NK-92 treated with Interleukin-12 subunit alpha and Interleukin-12 subunit beta, amount 100 ng/mL, for 24 hours (cell line): ENCODE results near the gene ARNT2.

Experiments
- DNase-seq: peaks from one replicate; lab custom pipeline; 2025; lab: John Stamatoyannopoulos, UW

Gene ARNT2

GRCh38 chr15:80594091-80594889, 190.1 kb downstream of the ARNT2 start:
- DNase-seq: no peak

GRCh38 chr15:80595396-80595795, 191.2 kb downstream of the ARNT2 start:
- no peak for DNase-seq

- DNase-seq: no peak
These were observed 192.4 kb downstream of the ARNT2 start for GRCh38 chr15:80596521-80596976.

GRCh38 chr15:80597076-80597475, 192.9 kb downstream of the ARNT2 start:
- no peak for DNase-seq

GRCh38 chr15:80599359-80599758, 195.2 kb downstream of the ARNT2 start:
- no peak for DNase-seq

- DNase-seq: no peak
These were observed 196.4 kb downstream of the ARNT2 start for GRCh38 chr15:80600626-80601025.

- DNase-seq: no peak
These were observed 197.1 kb downstream of the ARNT2 start for GRCh38 chr15:80601256-80601655.

- DNase-seq: no peak
These were observed 200.7 kb downstream of the ARNT2 start for GRCh38 chr15:80604583-80605575.

- no peak for DNase-seq
These were observed 201.5 kb downstream of the ARNT2 start for GRCh38 chr15:80605591-80606150.

GRCh38 chr15:80606511-80607071, 202.4 kb downstream of the ARNT2 start:
- no peak for DNase-seq

GRCh38 chr15:80607287-80607980, 203.3 kb downstream of the ARNT2 start:
- DNase-seq: no peak

GRCh38 chr15:80608688-80609087, 204.5 kb downstream of the ARNT2 start:
- DNase-seq: no peak

- DNase-seq: no peak
These were observed 204.9 kb downstream of the ARNT2 start for GRCh38 chr15:80609091-80609490.

GRCh38 chr15:80609512-80609946, 205.3 kb downstream of the ARNT2 start:
- DNase-seq: no peak

GRCh38 chr15:80611543-80612080, 207.4 kb downstream of the ARNT2 start:
- no peak for DNase-seq

- no peak for DNase-seq
These were observed 208.1 kb downstream of the ARNT2 start for GRCh38 chr15:80612118-80612823.

- no peak for DNase-seq
These were observed 209.7 kb downstream of the ARNT2 start for GRCh38 chr15:80613762-80614365.

- DNase-seq: no peak
These were observed 210.7 kb downstream of the ARNT2 start for GRCh38 chr15:80614711-80615360.

- DNase-seq: no peak
These were observed 211.2 kb downstream of the ARNT2 start for GRCh38 chr15:80615361-80615736.
